NCI-H1105 (cell line): Measurements from ENCODE around the gene TNFRSF13B.
"Not testable (repeated sequence)": the region's sequence is repeated elsewhere in the genome, so short reads cannot be mapped to it uniquely, and the experiment has no call there.

Experiments used
- DNase-seq: peaks from one replicate; lab custom pipeline; 2025; lab: John Stamatoyannopoulos, UW

TNFRSF13B gene

GRCh38 chr17:16911141-16911937, 60.6 kb downstream of the TNFRSF13B start:
- no peak for DNase-seq

GRCh38 chr17:16910341-16910740, 61.6 kb downstream of the TNFRSF13B start:
- no peak for DNase-seq

GRCh38 chr17:16909472-16910246, 62.3 kb downstream of the TNFRSF13B start:
- DNase-seq: no peak

GRCh38 chr17:16908273-16908672, 63.6 kb downstream of the TNFRSF13B start:
- no peak for DNase-seq

- no peak for DNase-seq
These were observed 65.2 kb downstream of the TNFRSF13B start for GRCh38 chr17:16906680-16907079.

GRCh38 chr17:16905593-16906191, 66.2 kb downstream of the TNFRSF13B start:
- DNase-seq: no peak

GRCh38 chr17:16903070-16903469, 68.8 kb downstream of the TNFRSF13B start:
- DNase-seq: not testable (repeated sequence)

- DNase-seq: no peak
These were observed 71.5 kb downstream of the TNFRSF13B start for GRCh38 chr17:16900288-16900882.

- not testable (repeated sequence) for DNase-seq
These were observed 74.6 kb downstream of the TNFRSF13B start for GRCh38 chr17:16897211-16897896.

- not testable (repeated sequence) for DNase-seq
These were observed 75.7 kb downstream of the TNFRSF13B start for GRCh38 chr17:16896235-16896634.

- DNase-seq: not testable (repeated sequence)
These were observed 78.4 kb downstream of the TNFRSF13B start for GRCh38 chr17:16893527-16893926.

GRCh38 chr17:16892876-16893454, 79.0 kb downstream of the TNFRSF13B start:
- not testable (repeated sequence) for DNase-seq

- DNase-seq: no peak
These were observed 82.8 kb downstream of the TNFRSF13B start for GRCh38 chr17:16889088-16889465.
